ENCODE results near the gene KCNK10.

Gene KCNK10

DNA sequence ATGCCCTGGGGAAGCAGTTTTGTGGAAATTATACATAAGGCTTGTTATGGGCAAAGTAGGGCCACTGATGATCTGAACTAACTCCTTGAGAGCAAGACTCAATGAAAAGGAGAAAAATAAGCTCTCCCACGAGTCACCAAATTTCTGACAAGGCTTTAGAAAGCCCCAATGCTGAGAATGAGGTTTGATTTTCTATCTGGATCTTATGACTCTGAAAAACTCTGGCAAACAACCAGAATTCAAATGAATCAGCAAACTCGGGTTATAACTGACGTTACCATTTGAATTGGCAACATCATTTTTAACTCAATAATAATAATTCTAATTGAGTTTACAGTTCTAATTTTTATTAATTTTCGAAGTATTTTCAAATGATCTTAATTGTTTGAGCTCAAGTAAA is 79.1 kb downstream of the KCNK10 start:
- TF ChIP-seq SPI1 (IDR thresholded peaks at IDR 0.05; ENCODE audit: low read depth, low read length) (no peak), TAF1 (IDR thresholded peaks at IDR 0.05; ENCODE audit: low read depth, low read length) (no peak), PAX5 (IDR thresholded peaks at IDR 0.05; ENCODE audit: insufficient read depth, low read length, severe bottlenecking) (no peak), POLR2A (IDR thresholded peaks at IDR 0.05; ENCODE audit: low read depth, low read length) (no peak), POLR2AphosphoS5 (IDR thresholded peaks at IDR 0.05; ENCODE audit: low read depth, low read length) (no peak), POU2F2 (IDR thresholded peaks at IDR 0.05; ENCODE audit: low read depth, low read length) (no peak)
- FAIRE-seq (no peak), DNase-seq (ENCODE audit: insufficient read length, low spot score) (no peak)

DNA sequence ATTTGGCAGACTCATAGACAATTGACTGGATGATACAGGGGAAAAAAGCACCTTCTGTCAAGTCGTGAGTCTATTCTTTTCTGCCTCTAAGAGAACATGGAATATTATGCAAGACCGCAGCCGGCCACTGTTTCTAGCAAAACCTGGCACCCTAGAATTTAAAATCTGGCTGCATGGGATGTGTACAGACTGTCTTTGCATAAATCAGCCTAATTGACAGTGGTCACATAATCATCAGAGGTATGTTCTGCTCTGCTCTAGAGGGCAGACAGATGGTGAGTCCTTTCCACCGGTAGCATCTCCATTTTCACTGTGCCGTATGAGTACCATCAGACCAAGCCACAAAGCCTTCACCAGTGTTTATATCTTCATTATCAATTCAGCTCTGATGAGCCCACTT is 80.6 kb downstream of the KCNK10 start:
- DNase-seq (ENCODE audit: insufficient read length, low spot score): no peak

DNA sequence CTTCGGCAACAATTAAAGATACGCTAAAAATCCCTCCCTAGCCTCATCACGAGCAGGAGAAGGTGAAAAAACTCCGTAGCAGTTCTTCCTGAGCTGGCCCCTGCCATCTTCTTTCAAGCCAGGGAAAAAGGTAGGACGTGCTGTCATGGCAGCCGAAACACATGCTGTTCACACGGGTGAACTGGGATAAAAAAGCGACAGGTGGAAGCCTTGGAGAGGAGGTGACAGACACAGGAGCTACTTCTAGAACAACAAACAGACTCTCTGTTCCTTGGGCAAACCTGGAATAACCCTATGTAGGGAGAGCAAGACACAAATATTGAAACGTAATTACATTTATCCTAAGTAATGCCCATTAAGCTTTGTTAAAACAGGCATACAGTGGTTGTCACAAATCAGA is 81.3 kb downstream of the KCNK10 start:
- TF ChIP-seq PAX5 (IDR thresholded peaks at IDR 0.05; ENCODE audit: insufficient read depth, low read length, severe bottlenecking): no peak
- no peak for TF ChIP-seq TAF1 (IDR thresholded peaks at IDR 0.05; ENCODE audit: low read depth, low read length)
- TF ChIP-seq POLR2A (IDR thresholded peaks at IDR 0.05; ENCODE audit: low read depth, low read length): no peak
- TF ChIP-seq SPI1 (IDR thresholded peaks at IDR 0.05; ENCODE audit: low read depth, low read length): no peak
- no peak for TF ChIP-seq POLR2AphosphoS5 (IDR thresholded peaks at IDR 0.05; ENCODE audit: low read depth, low read length)
- no peak for TF ChIP-seq POU2F2 (IDR thresholded peaks at IDR 0.05; ENCODE audit: low read depth, low read length)
- no peak for DNase-seq (ENCODE audit: insufficient read length, low spot score)
- no peak for FAIRE-seq

More for the DNA sequence above, 80.6 kb downstream of the KCNK10 start:
- TF ChIP-seq POLR2AphosphoS5 (IDR thresholded peaks at IDR 0.05; ENCODE audit: low read depth, low read length): no peak
- no peak for TF ChIP-seq PAX5 (IDR thresholded peaks at IDR 0.05; ENCODE audit: insufficient read depth, low read length, severe bottlenecking)
- no peak for TF ChIP-seq POU2F2 (IDR thresholded peaks at IDR 0.05; ENCODE audit: low read depth, low read length)
- TF ChIP-seq SPI1 (IDR thresholded peaks at IDR 0.05; ENCODE audit: low read depth, low read length): no peak
- TF ChIP-seq TAF1 (IDR thresholded peaks at IDR 0.05; ENCODE audit: low read depth, low read length): no peak
- TF ChIP-seq POLR2A (IDR thresholded peaks at IDR 0.05; ENCODE audit: low read depth, low read length): no peak
- FAIRE-seq: no peak

DNA sequence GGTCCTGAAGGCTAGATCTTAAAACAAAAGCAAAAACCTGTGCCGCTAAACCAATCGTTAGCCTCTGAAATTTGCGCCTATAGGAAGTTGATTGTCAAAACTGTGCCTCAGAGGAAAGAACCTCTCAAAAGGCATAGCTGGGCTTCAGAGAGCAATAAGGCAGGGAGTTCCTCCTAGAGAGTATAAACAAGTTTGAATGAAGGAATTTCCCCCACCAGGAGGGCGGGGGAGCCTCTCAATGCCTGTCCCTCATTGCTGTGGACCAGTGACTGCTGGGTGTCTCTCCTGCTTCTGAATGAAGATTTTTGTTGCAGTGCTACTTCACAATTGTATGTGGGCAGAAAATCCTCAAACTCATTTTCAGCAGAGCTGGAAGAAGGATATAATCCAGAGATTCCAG is 88.6 kb downstream of the KCNK10 start:
- DNase-seq (ENCODE audit: insufficient read length, low spot score) (no peak), FAIRE-seq (no peak)
- TF ChIP-seq POU2F2 (IDR thresholded peaks at IDR 0.05; ENCODE audit: low read depth, low read length) (no peak), TAF1 (IDR thresholded peaks at IDR 0.05; ENCODE audit: low read depth, low read length) (no peak), PAX5 (IDR thresholded peaks at IDR 0.05; ENCODE audit: insufficient read depth, low read length, severe bottlenecking) (no peak), POLR2AphosphoS5 (IDR thresholded peaks at IDR 0.05; ENCODE audit: low read depth, low read length) (no peak), POLR2A (IDR thresholded peaks at IDR 0.05; ENCODE audit: low read depth, low read length) (no peak), SPI1 (IDR thresholded peaks at IDR 0.05; ENCODE audit: low read depth, low read length) (no peak)

DNA sequence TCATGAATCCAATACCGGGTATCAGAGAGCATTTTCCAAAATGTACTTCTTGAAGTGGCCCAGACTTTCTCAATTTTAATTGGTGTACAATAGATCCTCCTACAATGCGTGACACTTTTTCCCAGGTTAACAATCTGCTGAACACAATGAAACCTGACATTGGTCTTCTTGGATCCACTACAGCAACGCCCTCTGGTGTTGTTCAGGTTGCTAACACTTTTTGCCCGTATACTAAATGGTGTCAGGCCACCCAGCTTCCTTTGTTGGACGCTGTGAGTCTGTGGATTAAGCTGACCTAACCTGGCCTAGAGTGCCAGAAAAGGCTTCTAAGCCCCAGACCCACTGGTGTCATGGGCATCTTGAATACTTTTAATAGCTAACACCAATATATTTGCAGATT is 89.2 kb downstream of the KCNK10 start:
- DNase-seq (ENCODE audit: insufficient read length, low spot score): no peak

DNA sequence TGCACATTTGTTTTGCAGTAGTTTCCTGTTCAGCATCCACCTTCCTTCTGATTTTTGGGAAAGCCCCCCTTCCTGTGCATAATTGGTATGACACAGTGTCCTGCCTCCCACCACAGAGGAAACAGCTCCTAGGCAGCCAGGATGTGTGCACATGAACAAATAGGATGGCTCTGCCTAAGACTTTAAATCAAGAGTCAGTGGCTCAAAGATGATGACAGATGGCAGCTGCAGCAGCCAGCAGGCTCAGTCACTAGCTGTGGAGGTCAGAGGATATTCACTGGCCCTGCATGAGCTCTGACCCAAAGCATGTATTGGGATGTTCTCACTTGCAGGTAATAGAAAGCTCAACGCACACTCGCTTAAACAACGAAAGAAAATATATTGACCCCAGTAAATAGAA is 90.3 kb downstream of the KCNK10 start:
- DNase-seq (ENCODE audit: insufficient read length, low spot score) (no peak), FAIRE-seq (no peak)
- TF ChIP-seq POU2F2 (IDR thresholded peaks at IDR 0.05; ENCODE audit: low read depth, low read length): no peak
- no peak for TF ChIP-seq POLR2A (IDR thresholded peaks at IDR 0.05; ENCODE audit: low read depth, low read length)
- no peak for TF ChIP-seq SPI1 (IDR thresholded peaks at IDR 0.05; ENCODE audit: low read depth, low read length)
- no peak for TF ChIP-seq TAF1 (IDR thresholded peaks at IDR 0.05; ENCODE audit: low read depth, low read length)
- TF ChIP-seq PAX5 (IDR thresholded peaks at IDR 0.05; ENCODE audit: insufficient read depth, low read length, severe bottlenecking): no peak
- no peak for TF ChIP-seq POLR2AphosphoS5 (IDR thresholded peaks at IDR 0.05; ENCODE audit: low read depth, low read length)

More for the DNA sequence above, 89.2 kb downstream of the KCNK10 start:
- FAIRE-seq: no peak
- no peak for TF ChIP-seq POLR2A (IDR thresholded peaks at IDR 0.05; ENCODE audit: low read depth, low read length)
- TF ChIP-seq POU2F2 (IDR thresholded peaks at IDR 0.05; ENCODE audit: low read depth, low read length): no peak
- no peak for TF ChIP-seq PAX5 (IDR thresholded peaks at IDR 0.05; ENCODE audit: insufficient read depth, low read length, severe bottlenecking)
- no peak for TF ChIP-seq SPI1 (IDR thresholded peaks at IDR 0.05; ENCODE audit: low read depth, low read length)
- no peak for TF ChIP-seq TAF1 (IDR thresholded peaks at IDR 0.05; ENCODE audit: low read depth, low read length)
- no peak for TF ChIP-seq POLR2AphosphoS5 (IDR thresholded peaks at IDR 0.05; ENCODE audit: low read depth, low read length)

DNA sequence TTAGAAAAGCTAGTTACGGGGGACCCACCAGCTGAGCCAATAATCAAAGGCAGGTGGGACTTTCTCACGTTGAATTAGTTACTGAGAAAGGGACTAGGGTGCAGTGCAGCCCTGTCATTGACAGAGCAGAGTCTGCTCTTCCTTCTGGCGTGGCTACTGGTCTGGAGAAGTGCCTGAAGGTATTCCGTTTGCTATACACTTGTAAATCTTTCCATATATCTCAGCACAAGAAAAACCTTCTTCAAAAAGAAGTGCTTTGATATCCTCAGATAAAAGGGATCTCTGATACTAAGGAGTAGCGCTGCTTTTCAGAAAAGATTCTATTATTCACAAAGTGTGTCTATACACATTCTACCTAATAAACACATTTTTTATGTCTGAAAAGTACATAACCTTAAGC is 91.5 kb downstream of the KCNK10 start:
- no peak for DNase-seq (ENCODE audit: insufficient read length, low spot score)
- FAIRE-seq: no peak
- no peak for TF ChIP-seq POLR2AphosphoS5 (IDR thresholded peaks at IDR 0.05; ENCODE audit: low read depth, low read length)
- no peak for TF ChIP-seq POU2F2 (IDR thresholded peaks at IDR 0.05; ENCODE audit: low read depth, low read length)
- TF ChIP-seq POLR2A (IDR thresholded peaks at IDR 0.05; ENCODE audit: low read depth, low read length): no peak

DNA sequence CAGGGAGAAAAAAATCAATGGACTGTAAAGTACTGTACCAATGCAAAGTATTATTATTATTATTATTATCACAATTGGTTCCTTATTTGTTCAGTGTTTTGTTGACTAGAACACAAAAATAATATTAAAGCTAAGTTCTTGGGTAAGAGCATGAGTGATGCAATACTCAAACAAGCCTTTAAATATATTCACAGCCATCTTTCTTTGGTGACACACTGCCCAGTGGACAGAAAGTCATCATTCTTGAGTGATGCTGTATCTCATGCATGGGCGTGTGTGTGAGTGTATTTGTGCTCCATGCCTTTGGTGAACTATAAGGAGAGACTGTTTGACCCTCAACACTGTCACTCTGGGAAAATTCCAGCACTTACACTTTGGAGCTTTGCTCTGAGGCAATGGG is 93.6 kb downstream of the KCNK10 start:
- TF ChIP-seq POU2F2 (IDR thresholded peaks at IDR 0.05; ENCODE audit: low read depth, low read length): no peak
- TF ChIP-seq PAX5 (IDR thresholded peaks at IDR 0.05; ENCODE audit: insufficient read depth, low read length, severe bottlenecking): no peak
- TF ChIP-seq TAF1 (IDR thresholded peaks at IDR 0.05; ENCODE audit: low read depth, low read length): no peak
- no peak for TF ChIP-seq SPI1 (IDR thresholded peaks at IDR 0.05; ENCODE audit: low read depth, low read length)
- TF ChIP-seq POLR2AphosphoS5 (IDR thresholded peaks at IDR 0.05; ENCODE audit: low read depth, low read length): no peak
- TF ChIP-seq POLR2A (IDR thresholded peaks at IDR 0.05; ENCODE audit: low read depth, low read length): no peak
- DNase-seq (ENCODE audit: insufficient read length, low spot score) (no peak), FAIRE-seq (no peak)

DNA sequence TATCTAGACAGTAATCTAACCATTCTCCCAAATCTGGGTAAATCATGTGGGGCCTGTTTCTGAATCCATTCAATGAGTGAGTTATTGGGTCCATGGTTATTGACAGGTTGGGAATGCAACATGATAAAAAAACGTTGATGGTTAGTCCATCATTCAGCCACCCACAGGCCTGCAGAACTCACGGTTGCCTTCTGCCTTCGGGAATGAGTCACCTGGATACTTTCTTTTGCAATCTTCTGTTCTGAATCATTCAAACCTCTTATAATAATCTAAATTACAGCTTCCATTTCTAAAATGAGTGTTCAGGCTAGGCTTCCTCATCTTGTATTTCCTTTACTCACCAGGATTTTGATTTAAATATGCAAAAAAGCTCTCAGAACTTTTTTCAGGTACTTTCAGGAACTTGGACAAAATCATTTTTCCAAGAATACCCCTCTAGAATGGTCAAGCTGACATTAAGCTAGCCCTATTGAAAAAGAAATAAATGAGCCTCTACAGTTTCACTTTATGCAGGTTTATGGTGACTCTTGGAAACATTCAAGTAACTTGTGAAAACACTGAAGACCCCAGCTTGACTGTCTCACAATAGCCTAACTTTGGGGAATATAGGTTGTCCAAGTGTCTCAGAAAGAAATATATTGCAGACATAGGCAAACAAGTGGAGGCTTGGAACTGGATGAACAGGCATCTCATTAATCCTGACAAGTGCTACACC is 94.4 kb downstream of the KCNK10 start:
- TF ChIP-seq POLR2AphosphoS5 (IDR thresholded peaks at IDR 0.05; ENCODE audit: low read depth, low read length): no peak
- TF ChIP-seq TAF1 (IDR thresholded peaks at IDR 0.05; ENCODE audit: low read depth, low read length): no peak
- TF ChIP-seq SPI1 (IDR thresholded peaks at IDR 0.05; ENCODE audit: low read depth, low read length): no peak
- TF ChIP-seq POLR2A (IDR thresholded peaks at IDR 0.05; ENCODE audit: low read depth, low read length): no peak
- no peak for TF ChIP-seq POU2F2 (IDR thresholded peaks at IDR 0.05; ENCODE audit: low read depth, low read length)
- TF ChIP-seq PAX5 (IDR thresholded peaks at IDR 0.05; ENCODE audit: insufficient read depth, low read length, severe bottlenecking): no peak
- DNase-seq (ENCODE audit: insufficient read length, low spot score) (no peak), FAIRE-seq (no peak)

DNA sequence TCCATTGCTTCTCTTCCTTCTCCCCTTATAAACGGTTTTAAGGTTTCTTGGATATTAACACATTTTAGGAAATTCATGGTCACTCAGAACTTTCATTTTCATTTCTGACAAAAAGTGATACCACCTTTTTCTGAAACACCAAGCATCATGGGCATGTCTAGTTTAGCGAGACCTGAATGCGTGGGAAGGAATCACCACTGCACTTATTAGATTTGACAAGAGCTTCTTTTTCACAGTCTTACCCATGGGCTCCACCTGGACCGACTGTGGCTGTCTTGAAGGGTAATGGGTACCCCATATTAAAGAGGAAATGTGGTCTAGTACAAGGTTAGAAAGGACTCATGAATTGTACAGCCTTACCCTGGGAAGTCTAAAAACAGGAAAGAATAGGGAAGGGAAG is 95.4 kb downstream of the KCNK10 start:
- DNase-seq (ENCODE audit: insufficient read length, low spot score) (no peak), FAIRE-seq (no peak)
- no peak for TF ChIP-seq POLR2AphosphoS5 (IDR thresholded peaks at IDR 0.05; ENCODE audit: low read depth, low read length)
- no peak for TF ChIP-seq POLR2A (IDR thresholded peaks at IDR 0.05; ENCODE audit: low read depth, low read length)
- no peak for TF ChIP-seq PAX5 (IDR thresholded peaks at IDR 0.05; ENCODE audit: insufficient read depth, low read length, severe bottlenecking)
- no peak for TF ChIP-seq POU2F2 (IDR thresholded peaks at IDR 0.05; ENCODE audit: low read depth, low read length)
- no peak for TF ChIP-seq TAF1 (IDR thresholded peaks at IDR 0.05; ENCODE audit: low read depth, low read length)
- no peak for TF ChIP-seq SPI1 (IDR thresholded peaks at IDR 0.05; ENCODE audit: low read depth, low read length)

Data from GM12891 (cell line).